ENCODE data around the gene ADCY7. TPM values are rescaled to one million over a fixed set of nuclear protein-coding genes. Genes with fewer than 3 reads are reported as not detected.

ADCY7 gene
- total RNA-seq, 1 donor from 2014 or later, result 46.0 TPM

DNA sequence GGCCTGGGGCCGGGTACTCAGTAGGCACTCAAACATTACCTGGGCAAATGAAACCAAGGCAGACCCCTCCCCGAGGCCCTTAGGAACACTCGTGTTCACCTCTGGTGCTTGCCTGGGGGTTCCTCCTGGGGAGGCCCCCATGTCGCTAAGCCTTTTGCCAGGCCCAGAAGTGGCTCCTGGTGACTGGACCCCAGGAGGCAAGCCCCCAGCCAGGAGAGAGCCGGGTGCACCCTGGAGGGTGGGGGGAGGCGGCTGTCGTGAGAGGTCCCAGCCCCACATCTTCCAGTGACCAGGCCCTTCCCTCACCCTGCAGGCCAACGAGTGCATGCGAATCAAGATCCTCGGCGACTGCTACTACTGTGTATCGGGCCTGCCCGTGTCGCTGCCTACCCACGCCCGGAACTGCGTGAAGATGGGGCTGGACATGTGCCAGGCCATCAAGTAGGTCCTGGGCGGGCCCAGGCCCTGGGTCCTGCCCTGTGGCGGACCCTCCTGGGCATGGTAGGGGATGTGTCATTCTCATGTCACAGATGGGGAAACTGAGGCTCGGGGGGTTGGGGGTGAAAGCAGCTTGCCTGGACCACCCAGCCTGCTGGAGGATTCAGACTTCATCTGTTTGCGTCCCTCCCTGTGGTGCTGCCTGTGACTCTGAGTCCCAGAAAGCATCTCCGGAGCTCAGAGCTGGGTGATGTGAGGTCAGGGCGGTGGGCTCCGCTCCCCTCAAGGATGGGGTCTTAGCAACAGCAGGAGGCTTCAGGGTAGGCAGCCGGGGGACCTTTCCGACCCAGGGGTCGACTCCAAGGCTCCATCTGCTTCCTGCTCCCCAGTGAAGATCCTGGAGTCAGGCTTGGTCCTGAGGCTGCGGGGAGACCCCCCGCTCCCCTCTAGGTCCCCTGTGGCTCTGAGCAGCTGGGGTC is 32.5 kb downstream of the ADCY7 start:
- no peak for DNase-seq (ENCODE audit: low spot score)

DNA sequence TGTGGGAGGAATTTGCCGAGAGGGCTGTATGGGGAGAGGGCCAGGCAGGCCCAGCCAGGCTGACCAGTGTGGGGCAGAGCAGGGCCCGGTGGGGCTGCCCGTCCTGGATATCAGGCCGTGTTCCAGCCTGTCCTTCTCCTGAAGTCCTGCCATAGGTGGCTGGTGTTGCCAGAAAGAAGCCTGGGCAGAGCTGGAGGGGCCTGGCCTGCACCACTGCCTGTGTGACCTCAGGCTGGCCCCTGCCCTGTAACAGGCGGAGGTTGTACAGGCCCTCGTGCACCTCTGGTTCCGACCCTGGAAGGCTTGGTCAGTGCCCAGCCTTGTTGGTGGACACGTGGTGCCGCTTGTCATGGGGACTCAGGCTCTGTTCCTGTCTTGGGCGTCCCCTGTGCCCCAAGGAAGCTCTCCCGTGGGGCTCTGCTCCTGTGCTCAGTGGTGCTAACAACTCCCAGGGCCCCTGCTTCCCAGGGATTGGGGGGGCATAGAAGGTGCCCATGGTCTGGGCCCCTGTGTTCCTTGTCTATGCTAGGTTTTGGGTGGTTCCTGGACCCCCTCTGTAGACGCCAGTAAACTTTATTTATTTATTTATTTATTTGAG is 33.3 kb downstream of the ADCY7 start:
- no peak for DNase-seq (ENCODE audit: low spot score)

DNA sequence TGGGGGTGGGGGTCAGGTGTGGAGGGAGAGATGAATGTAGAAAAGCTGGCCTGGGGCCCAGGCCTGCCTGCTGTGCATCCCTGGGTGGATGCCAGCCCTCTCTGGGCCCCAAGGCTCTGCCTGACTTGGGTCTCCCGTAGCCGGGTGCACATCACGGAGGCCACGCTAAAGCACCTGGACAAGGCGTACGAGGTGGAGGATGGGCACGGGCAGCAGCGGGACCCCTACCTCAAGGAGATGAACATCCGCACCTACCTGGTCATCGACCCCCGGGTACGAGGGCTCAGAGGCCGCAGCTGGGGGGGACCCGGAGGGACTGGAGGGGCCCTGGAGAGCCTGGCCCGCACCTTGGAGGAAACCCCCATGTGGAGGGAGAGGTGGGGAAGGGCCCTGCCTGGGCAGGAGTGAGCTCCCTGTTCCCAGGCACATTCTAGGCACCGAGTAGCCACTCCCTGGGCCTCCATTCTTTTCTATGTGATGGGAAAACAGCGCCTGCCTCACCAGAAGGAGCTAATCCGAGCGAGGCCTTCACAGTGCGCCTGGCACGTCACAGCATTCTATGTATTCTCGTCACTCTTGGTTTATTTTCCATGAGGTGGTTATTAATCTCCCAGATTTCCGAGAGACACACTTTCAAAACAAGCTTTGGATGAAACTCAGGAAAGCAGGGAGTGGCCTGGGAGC is 34.7 kb downstream of the ADCY7 start:
- no peak for DNase-seq (ENCODE audit: low spot score)

DNA sequence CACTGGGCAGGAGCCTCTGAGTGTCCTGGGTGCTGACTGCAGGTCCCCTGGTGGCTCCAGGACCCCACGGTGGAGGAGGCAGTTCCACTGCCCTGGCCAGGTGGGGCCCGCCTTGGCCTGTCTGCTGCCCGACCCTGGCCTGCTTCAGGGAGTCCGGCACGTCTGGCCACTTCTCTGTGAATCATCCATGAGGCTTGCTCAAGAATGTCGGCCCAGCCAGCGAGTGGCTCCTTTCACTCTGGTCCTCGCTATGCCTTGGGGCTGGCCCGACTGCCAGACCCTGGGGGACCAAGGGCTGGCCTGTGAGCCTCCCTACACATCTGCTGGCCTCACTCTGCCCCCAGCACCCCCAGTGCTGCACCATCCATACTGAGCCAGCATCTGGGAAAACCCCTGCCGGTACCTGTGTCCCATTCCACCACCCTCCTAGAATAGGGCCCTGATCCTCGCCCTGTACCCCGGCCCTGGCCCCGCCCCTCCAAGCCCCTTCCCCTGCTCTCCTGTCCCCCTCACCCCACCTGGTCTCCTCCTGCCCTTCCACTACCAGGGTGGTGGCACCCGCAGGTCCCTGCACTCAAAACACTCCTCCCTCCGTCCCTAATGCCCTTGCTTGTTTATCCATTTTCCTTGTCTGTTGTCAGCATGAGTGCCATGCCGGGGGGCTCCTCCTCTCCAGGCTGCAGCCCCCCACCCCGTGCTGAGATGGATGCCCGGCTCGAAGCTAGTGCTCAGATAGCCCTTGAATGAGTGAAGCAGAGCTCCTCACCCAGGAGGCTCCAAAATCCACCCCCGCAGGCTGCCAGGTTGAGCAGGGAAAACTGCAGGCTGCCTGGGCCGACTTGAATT is 35.5 kb downstream of the ADCY7 start:
- no peak for DNase-seq (ENCODE audit: low spot score)

DNA sequence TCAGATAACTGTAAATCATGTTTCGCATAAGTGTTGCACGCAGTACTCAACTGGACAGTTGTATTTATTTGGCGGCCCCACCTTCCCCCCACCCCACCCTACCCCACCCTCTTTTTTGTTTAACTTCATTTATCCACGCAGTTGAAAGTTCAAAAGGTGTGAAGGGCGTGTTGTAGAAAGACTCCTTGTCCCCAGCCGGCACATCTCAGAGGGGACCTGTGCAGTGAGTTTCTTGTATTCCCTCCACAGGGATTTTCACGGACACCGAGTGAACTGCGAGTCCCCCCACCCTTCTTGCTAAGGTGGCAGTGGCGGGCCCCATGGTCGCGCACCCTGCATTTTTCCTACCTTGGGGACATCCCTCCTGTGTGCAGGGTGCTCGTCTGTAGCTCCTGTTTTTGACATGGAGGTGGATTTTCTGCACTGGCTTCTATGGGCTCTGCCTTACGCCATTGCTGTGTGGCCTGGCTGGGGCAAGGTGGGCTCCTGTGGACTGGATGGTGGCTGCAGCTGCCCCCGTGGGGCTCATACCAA is 36.2 kb downstream of the ADCY7 start:
- no peak for DNase-seq (ENCODE audit: low spot score)

DNA sequence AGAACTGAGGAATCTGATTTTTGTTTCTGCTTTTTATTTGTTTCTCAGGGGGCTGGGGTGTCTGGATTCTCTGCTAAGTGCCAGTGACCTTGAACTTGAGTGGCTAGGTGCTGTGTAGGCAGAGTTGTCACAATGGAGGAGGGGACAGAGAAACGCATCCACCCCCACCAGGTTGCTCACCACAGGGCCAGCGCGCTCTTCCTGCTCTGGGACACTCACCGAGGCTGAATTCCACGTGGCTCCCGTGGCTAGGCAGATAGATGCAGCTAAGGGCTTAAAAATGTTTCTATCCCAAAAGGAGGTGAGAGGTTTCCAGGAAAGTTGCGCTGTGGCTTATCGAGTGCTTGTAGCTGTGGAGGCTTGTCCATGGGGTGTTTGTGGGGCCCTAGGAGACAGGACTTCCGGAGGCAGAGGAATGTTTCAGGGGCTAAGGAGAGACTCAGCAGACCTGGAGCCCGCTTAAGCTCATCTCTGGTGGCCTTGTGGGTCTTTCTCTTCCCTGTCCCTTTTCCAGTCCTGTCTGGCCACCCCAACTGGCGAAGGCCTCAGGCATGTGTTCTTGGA is 36.8 kb downstream of the ADCY7 start:
- no peak for DNase-seq (ENCODE audit: low spot score)

DNA sequence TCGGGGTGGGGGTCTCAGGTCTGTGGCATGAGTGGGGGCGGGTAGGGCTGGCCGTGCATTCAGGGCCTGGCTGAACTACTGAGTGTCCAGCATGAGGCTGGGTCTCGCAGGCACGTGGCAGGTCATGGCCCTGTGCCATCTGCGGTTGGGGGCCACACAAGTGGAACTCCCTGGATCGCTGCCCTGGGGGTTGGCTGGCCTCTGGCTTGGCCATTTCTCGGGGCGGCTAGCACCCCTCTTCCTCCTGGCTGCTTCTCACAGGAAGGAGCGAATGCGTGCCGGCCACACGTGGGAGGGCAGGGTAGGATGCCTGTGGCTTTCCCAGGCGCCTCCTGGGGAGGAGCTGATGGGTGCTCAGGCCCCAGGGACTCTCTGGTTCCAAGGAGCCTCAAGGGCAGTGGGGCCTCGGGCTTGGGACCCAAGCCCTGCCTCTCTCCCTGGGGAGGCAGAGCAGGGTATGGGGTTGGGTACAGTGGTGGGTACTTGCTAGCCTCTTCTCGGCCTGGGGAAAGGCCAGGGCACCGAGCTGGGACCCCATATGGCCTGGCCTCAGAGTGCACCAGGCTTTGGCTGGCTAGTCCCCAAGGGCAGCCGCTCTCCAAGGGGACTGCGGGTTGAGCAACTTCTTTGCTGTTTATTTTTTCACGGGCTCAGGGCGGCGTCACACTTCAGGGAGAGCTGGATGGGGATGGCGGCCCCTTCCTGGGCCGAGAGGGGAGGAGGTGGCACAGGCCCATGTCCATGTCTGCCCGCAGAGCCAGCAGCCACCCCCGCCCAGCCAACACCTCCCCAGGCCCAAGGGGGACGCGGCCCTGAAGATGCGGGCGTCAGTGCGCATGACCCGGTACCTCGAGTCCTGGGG is 37.5 kb downstream of the ADCY7 start:
- DNase-seq (ENCODE audit: low spot score), result no peak

DNA sequence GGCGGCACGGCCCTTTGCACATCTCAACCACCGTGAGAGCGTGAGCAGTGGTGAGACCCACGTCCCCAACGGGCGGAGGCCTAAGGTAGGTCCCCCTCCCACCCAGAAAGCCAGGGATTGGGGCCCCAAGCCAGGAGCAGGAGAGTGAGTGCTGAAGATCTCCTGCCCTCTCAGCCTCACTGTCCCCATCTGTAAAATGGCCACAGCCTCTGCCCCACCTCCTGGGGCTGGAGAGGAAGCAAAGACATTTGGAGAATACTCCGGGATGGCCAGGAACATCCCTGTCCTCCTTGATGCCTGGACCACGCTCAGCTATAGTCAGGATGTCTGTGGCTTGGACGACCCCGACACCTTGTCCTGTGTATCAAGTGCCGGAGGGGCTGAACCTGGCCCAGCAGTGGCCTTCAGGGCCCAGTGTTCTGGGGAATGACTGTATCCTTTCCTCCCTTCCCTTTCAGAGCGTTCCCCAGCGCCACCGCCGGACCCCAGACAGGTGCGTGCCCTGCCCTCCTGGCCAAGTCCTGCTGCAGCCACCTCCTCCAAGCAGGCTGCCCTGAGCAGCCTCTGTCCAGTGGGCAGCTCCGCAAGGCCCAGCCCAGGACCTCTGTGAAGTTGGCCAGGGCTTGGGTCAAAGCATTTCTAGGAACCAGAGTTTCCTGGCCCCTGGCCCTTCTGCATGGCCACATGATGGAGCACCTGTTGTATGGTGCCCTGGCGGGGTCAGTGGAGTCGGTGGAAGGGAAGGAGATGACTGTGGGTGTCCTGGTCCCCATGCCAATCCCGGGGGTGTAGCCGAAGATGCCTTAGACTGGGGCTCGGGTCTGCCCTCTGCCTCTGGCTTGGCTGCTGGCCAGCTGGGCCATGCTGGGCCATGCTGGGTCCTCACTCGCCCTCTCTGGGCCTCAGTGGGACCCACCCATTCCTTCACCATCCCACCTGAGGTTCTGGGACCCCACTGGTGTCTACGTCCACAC is 38.4 kb downstream of the ADCY7 start:
- no peak for DNase-seq (ENCODE audit: low spot score)

DNA sequence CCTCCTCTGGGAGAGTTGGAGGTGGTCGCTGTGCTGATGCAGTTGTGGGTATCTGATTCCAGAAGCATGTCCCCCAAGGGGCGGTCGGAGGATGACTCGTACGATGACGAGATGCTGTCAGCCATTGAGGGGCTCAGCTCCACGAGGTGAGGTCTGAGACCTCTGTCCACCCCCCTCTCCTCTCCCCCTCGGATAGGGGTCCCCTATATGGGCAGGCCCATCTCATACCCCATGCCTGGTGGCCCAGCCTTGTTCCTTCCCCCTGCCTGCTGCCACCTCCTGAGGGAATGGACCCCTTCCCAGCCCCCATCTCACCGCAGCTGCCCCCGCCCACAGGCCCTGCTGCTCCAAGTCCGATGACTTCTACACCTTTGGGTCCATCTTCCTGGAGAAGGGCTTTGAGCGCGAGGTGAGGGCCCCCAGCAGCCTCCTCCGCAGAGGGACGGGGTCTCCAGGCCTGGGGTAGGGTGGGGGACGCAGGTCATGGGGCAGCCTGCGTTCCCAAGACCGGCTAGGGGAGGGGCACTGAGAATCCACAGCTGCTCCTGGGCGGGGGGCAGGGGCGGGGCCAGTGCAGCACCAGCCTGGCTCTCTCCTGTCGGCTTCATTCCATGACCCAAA is 39.2 kb downstream of the ADCY7 start:
- no peak for DNase-seq (ENCODE audit: low spot score)

DNA sequence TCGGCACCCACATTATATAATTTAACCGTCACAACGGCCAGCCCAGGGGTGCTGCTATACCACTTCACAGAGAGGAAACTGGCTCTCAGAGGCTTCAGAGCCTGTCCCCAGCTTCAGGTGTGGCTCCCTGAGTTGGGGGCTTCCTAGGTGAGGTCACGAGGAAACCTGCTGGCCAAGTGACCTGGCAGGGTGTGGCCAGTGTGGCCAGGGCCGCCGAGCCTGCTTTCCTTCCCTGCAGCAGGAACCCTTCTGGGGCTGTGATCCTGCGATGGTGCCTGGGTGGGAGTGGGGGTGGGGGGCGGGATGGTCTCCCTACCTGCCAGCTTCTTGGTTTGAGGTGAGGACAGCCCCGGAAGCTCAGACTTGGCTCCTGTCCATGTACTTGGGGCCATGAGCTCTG is 39.9 kb downstream of the ADCY7 start:
- DNase-seq (ENCODE audit: low spot score), result no peak

DNA sequence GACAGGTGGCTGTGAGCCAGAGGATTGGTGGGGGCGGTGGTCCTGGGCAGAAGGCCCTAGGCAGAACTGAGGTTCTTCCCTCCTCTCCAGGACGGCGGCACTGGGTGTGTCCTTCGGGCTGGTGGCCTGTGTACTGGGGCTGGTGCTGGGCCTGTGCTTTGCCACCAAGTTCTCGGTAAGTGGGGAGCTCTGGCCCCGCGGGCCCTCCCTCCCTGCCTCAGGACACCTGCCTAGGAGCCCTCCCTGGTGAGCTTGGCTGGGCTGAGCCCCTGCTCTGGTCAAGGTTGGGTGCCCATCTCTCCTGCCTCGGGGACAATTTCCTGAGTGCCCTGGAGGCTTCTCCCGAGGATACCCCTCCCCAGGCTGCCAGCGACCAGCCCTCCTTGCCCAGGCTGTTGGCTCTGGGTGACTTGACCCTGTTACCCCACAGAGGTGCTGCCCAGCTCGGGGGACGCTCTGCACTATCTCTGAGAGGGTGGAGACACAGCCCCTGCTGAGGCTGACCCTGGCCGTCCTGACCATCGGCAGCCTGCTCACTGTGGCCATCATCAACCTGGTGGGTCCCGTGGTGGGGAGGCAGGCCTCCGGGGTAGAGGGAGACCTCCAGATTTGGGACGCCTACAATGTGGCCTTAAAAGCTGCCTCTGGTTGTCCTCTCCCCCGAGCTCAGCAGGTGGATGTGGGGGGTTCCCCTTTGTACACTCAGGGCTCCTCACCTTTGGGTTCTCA is 42.0 kb downstream of the ADCY7 start:
- no peak for DNase-seq (ENCODE audit: low spot score)

DNA sequence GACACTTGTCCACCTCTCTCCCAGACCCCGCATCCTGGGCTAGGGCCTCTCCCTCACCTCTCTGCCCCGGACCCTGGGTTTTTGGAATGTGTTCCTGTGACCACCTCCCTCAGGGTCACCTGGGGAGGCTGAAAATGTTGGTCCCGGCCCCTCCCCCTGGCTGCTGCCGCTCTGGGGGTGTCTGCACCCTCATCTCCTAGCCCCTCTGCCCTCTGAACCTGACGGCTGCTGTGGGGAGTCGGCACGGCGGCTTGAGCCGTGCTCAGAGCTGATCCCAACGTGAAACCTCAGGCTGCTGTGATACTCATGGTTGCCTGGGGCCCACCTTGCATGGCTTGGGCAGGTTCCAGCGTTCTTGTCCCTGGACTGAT is 42.8 kb downstream of the ADCY7 start:
- DNase-seq (ENCODE audit: low spot score), result no peak

DNA sequence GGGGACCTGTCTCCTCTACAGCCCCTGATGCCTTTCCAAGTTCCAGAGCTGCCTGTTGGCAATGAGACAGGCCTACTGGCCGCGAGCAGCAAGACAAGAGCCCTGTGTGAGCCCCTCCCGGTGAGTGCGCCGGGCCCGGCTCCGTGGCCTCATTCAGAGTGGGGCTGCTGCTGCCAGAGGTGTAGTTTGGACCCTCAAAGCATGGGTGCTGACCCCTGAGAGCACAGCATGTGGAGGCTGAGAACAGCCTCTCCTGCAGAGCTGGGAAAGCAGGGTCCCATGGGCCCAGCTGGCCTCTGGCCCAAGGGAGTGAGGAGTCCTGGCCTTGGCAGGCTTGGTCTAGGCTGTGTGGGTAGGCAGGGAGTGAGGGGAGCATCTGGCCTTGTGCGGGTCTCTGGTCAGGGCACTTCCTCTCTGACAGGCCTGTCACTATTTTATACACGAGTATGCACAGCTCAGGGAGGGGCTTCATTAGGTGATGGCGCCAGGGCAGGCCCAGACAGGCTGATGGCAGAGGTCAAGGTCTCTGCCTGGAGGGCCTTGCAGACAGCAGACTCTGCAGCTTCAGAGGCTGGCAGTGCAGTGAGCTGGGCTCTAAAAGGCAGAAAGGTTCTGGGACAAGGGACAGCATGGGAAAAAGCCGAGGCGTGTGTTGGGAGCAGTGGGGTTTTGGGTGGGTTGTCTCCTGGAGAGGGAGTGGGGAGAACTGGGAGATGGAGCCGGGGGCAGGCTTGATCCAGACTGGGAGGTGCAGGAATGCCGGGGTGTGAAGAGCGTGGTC is 43.4 kb downstream of the ADCY7 start:
- no peak for DNase-seq (ENCODE audit: low spot score)

DNA sequence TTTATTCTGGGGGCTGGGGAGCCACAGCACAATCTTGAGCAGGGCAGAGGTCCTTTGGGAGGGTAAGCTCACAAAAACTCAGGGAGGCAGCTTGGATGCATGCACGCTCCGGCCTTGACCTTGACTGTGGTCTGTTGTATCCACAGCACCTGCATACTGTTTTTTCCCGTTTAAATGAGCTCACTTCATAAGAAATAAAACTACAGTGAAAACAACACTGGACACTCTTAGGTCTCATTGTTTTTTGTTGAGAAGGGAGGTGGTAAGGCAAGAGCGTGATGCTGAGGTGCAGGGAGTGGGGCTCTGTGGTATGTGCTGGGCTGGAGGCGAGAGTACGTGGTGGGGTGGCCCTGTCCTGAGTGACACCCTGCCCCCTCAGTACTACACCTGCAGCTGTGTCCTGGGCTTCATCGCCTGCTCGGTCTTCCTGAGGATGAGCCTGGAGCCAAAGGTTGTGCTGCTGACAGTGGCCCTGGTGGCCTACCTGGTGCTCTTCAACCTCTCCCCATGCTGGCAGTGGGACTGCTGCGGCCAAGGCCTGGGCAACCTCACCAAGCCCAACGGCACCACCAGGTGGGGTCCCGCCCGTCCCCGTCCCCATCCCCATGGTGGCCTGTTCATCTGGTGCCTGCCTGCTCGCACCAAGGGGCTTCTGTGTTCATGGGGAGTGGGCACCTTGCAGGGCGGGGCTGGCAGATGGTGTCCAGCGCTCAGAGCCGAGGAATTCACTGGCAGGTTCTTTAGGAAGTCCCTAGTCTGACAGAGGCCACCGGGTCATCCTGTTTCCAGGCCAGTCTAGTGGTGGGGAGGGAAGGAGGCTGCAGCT is 44.2 kb downstream of the ADCY7 start:
- no peak for DNase-seq (ENCODE audit: low spot score)

DNA sequence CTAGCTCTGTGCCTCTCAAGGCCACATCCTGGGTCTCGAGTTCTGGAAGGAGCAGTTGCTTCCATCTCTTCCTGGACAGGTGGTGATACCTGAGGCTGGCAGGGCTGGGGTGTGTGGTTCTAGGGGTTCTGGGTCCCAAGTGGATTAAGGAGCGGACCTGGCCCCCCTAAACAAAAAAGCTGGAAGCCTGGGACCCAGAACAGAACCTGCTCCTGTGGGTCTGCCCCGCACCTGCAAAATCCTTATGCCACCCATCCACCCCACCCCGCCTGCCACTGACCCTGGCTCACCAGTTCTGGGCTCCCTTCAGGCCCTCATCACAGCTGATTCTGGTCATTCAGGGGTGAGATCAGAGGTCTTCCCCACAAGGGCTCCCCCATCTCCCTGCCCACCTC is 44.8 kb downstream of the ADCY7 start:
- DNase-seq (ENCODE audit: low spot score), result no peak

DNA sequence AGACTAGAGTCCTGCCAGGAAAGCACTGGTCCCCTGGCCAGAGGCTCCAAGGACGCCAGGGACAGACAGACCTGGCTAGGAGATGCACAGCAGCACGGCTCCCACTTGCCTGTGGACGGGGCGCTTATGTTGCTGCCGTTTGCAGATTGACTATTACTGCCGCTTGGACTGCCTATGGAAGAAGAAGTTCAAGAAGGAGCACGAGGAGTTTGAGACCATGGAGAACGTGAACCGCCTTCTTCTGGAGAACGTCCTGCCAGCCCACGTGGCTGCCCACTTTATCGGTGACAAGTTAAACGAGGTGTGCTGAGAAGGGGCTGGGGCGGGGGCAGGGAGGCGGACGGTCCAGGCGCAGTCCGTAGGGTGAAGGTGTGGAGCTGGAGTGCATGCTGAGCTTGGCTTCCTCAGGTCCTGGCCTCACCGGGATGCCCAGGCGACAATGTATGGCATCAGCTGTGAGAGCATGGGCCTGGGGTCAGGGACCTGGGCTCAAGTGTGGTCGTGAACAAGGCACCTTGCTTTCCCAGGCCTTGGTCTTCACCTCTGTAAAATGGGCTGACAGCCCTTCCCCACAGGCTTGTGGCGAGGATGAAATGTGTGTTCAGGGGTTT is 45.6 kb downstream of the ADCY7 start:
- no peak for DNase-seq (ENCODE audit: low spot score)

Data from mucosa of gallbladder (tissue), 1 donor.